Stimulated activated CD4-positive, alpha-beta T cell treated with anti-CD3 and anti-CD28 coated beads, Interleukin-2, amount 100 ng/mL, for 4 hours (primary cell): ENCODE data around the gene ADGRL3.
"Not testable (repeated sequence)": the region's sequence is repeated elsewhere in the genome, so short reads cannot be mapped to it uniquely, and the experiment has no call there.

Experiments
- DNase-seq: peaks from one replicate; pipeline ENCODE4 v3.0.0-alpha.2; 2020; ENCODE audit warnings: low read depth

The ADGRL3 gene

GRCh38 chr4:61756937-61757336 lies 556.8 kb downstream of the ADGRL3 start:
- not testable (repeated sequence) for DNase-seq

- not testable (repeated sequence) for DNase-seq
These were observed 557.9 kb downstream of the ADGRL3 start for GRCh38 chr4:61757983-61758382.

- not testable (repeated sequence) for DNase-seq
These were observed 558.5 kb downstream of the ADGRL3 start for GRCh38 chr4:61758596-61758995.

GRCh38 chr4:61759245-61759644 lies 559.1 kb downstream of the ADGRL3 start:
- not testable (repeated sequence) for DNase-seq

- DNase-seq = not testable (repeated sequence)
These were observed 559.8 kb downstream of the ADGRL3 start for GRCh38 chr4:61759885-61760284.

- DNase-seq = no peak
These were observed 560.7 kb downstream of the ADGRL3 start for GRCh38 chr4:61760820-61761219.

GRCh38 chr4:61762722-61763627 lies 562.8 kb downstream of the ADGRL3 start:
- no peak for DNase-seq

- no peak for DNase-seq
These were observed 563.6 kb downstream of the ADGRL3 start for GRCh38 chr4:61763682-61764081.

GRCh38 chr4:61764090-61764489 lies 564.0 kb downstream of the ADGRL3 start:
- not testable (repeated sequence) for DNase-seq

GRCh38 chr4:61769444-61770167 lies 569.5 kb downstream of the ADGRL3 start:
- not testable (repeated sequence) for DNase-seq

GRCh38 chr4:61770456-61770855 lies 570.3 kb downstream of the ADGRL3 start:
- DNase-seq = no peak

- DNase-seq = no peak
These were observed 570.9 kb downstream of the ADGRL3 start for GRCh38 chr4:61771056-61771455.

- no peak for DNase-seq
These were observed 572.0 kb downstream of the ADGRL3 start for GRCh38 chr4:61772126-61772525.

GRCh38 chr4:61773655-61774245 lies 573.6 kb downstream of the ADGRL3 start:
- DNase-seq = no peak

GRCh38 chr4:61782133-61782532 lies 582.0 kb downstream of the ADGRL3 start:
- DNase-seq = no peak

- no peak for DNase-seq
These were observed 582.9 kb downstream of the ADGRL3 start for GRCh38 chr4:61783050-61783449.

- DNase-seq = no peak
These were observed 585.6 kb downstream of the ADGRL3 start for GRCh38 chr4:61785761-61786160.

- DNase-seq = no peak
These were observed 586.1 kb downstream of the ADGRL3 start for GRCh38 chr4:61786211-61786610.

GRCh38 chr4:61795998-61796397 lies 595.9 kb downstream of the ADGRL3 start:
- no peak for DNase-seq

- DNase-seq = no peak
These were observed 599.7 kb downstream of the ADGRL3 start for GRCh38 chr4:61799794-61800193.

GRCh38 chr4:61805227-61805626 lies 605.1 kb downstream of the ADGRL3 start:
- DNase-seq = no peak

- no peak for DNase-seq
These were observed 605.9 kb downstream of the ADGRL3 start for GRCh38 chr4:61805979-61806378.

GRCh38 chr4:61812171-61812570 lies 612.0 kb downstream of the ADGRL3 start:
- DNase-seq = no peak
